GM13976 (cell line): ENCODE measurements around the gene LGR4.

Source experiments
- DNase-seq: peaks from one replicate; pipeline ENCODE4 v3.0.0; 2012; ENCODE audit warnings: low spot score
- CTCF ChIP-seq: IDR thresholded peaks from 2 replicates; pipeline ENCODE4 v1.5.1; 2012; ENCODE audit warnings: borderline replicate concordance, mild to moderate bottlenecking; ENCODE audit not compliant: insufficient read depth; ENCODE audit errors: extremely low read depth, missing control alignments, control extremely low read depth
- in situ Hi-C: fragments of 300-500 bp; cut with MboI; formaldehyde crosslinking; loops from one replicate; pipeline ENCODE4 v1.12.0; 2022; ENCODE audit warnings: low sequenced_read_pairs, mixed read lengths, inconsistent platforms; ENCODE audit not compliant: unreplicated experiment

LGR4 gene

DNA sequence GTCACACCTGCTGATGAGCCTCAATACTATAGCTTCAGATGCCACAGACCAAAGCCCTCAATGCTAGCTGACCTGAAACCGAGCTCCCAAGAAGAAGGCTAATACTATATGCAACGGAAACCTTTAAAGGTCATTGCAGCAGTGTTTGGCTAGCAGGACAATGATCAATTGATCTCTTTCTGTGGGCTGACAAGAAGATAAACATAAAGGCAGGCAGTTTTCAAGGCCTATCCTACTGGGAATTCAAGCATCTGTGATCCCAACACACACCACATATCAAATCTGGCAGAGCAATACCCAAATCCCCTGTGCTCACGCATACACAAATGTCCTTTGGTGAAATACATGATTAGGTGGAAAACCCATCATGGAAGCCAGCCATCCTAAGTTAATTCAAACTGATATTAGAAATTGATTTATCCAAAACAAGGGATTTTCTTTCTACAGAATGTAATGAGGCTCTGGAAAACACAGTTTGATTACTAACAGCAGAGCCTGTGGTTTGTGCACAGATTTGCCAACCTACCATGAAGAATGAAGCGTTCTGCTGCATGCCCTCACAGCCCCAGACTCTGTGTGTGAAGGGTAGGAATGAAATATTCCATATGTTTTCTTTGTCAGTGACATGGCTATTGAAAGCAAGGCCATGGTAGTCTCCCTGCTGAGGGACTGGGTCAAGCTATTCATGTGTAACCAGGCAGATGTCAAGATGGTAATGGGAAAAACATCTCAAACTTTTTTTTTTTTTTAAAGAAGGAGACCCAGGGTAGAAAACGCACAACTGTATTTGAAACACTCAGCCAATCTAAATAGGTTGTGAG lies 12.2 kb downstream of the LGR4 start:
- in situ Hi-C loops, result no loop called here
- no peak for TF ChIP-seq CTCF
- DNase-seq, result no peak

DNA sequence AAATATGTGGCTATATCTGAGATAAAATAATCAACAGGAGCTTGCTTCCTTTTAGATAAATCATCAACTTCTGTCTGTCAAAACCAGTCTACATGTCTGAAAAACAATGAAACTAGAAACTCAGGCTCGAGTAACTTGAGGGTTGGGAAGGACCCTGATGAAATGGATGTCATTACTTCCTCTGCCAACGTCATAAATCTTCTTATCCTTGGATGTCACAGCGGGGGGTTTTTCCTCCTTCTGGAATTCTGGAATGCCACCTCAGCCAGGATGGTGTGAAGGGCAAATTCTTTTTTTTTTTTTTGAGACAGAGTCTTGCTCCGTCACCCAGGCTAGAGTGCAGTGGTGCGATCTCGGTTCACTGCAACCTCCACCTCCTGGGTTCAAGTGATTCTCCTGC lies 13.4 kb downstream of the LGR4 start:
- in situ Hi-C loops, result no loop called here
- TF ChIP-seq CTCF, result no peak
- no peak for DNase-seq

GRCh38 chr11:27458182-27458581 lies 14.4 kb downstream of the LGR4 start:
- no peak for TF ChIP-seq CTCF
- DNase-seq, result no peak
- in situ Hi-C loops, result no loop called here

DNA sequence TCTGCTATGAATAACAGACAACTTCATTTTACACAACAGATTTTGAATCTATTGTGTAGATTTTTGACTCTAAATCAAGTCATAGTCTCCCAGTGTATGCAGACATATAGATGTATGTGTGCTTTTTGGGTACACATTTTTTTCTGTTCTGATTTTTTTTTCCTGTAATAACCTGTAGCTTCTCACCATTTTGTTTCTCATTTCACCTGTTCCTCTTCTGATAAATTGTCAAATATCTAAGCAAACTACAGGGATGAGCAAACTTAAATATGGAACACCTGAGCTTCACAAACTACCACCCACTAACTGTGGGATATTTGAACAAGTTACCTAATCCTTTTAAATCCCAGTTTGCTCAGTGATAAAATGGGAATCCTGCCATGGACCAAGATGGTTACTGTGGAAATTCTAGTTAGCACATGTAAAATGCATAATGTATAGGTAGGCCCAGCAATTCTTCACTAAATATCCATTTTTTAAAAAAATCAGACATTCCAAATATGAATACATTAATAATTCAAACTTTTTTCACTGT lies 15.7 kb downstream of the LGR4 start:
- in situ Hi-C loops, result no loop called here
- no peak for DNase-seq
- no peak for TF ChIP-seq CTCF

- no peak for DNase-seq
- TF ChIP-seq CTCF, result no peak
- in situ Hi-C loops, result no loop called here
These were observed 16.3 kb downstream of the LGR4 start for GRCh38 chr11:27456140-27456794.

DNA sequence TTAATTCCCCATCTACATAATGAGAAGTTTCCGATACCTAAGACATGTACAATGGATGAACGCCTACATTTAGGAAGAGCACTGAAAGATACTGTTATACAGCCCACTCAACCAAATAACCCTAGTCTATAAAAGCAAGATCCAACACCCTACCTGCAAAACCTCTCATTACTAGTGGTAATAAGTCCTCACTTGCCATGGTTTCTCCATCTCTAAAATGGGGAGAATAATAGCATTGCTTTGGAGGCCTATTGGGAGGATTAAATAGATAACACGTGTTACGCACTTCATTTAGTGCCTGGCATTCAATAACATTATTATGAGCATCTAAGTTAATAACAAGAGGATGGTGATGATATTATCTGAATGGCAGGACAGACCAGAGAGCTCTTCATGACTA lies 16.9 kb downstream of the LGR4 start:
- in situ Hi-C loops, result no loop called here
- no peak for TF ChIP-seq CTCF
- no peak for DNase-seq

GRCh38 chr11:27453701-27454100 lies 18.9 kb downstream of the LGR4 start:
- in situ Hi-C loops, result no loop called here
- no peak for DNase-seq
- no peak for TF ChIP-seq CTCF
